Liver (tissue), 9 donors: ENCODE results near the gene PYHIN1. TPM values are rescaled to one million over a fixed set of nuclear protein-coding genes. Genes with fewer than 3 reads are reported as not detected.

Source experiments
- DNase-seq: peaks from one replicate; pipeline ENCODE4 v3.0.0-alpha.2; 2017; ENCODE audit warnings: low spot score
- H3K27ac ChIP-seq, 2 donors: one replicate each; pipeline ENCODE4 v1.7.0; 2013; ENCODE audit warnings: inconsistent platforms in 2 of 2, low read length in 2 of 2, control low read depth in 1 of 2, low read depth in 1 of 2, mild to moderate bottlenecking in 1 of 2
- H3K27me3 ChIP-seq, 4 donors: one replicate each; pipeline versions ENCODE4 v1.6.1 to v1.7.0; 2013; ENCODE audit warnings: low read length in 3 of 4, inconsistent platforms in 1 of 4, mild to moderate bottlenecking in 1 of 4, moderate library complexity in 1 of 4; ENCODE audit not compliant: control insufficient read depth in 4 of 4, insufficient read depth in 4 of 4
- H3K36me3 ChIP-seq, 4 donors: one replicate each; pipeline versions ENCODE4 v1.6.1 to v1.7.0; 2013; ENCODE audit warnings: low read length in 3 of 4, mild to moderate bottlenecking in 3 of 4, low read depth in 1 of 4, moderate library complexity in 1 of 4; ENCODE audit not compliant: control insufficient read depth in 4 of 4, insufficient read depth in 3 of 4
- H3K4me1 ChIP-seq, 4 donors: one replicate each; pipeline versions ENCODE4 v1.6.1 to v1.7.0; 2013; ENCODE audit warnings: low read length in 3 of 4, mild to moderate bottlenecking in 3 of 4, moderate library complexity in 1 of 4; ENCODE audit not compliant: control insufficient read depth in 4 of 4, insufficient read depth in 4 of 4
- H3K4me3 ChIP-seq, 3 donors: one replicate each; pipeline versions ENCODE4 v1.6.1 to v1.7.0; 2013; ENCODE audit warnings: low read length in 3 of 3, control low read depth in 1 of 3, low read depth in 1 of 3, mild to moderate bottlenecking in 1 of 3
- H3K9ac ChIP-seq, 2 donors: one replicate each; pipeline ENCODE4 v1.7.0; 2013; ENCODE audit warnings: low read length in 2 of 2, mild to moderate bottlenecking in 2 of 2, moderate library complexity in 2 of 2, control low read depth in 1 of 2, low read depth in 1 of 2
- H3K9me3 ChIP-seq, 4 donors: one replicate each; pipeline versions ENCODE4 v1.6.1 to v1.7.0; 2013; ENCODE audit warnings: low read length in 3 of 4; ENCODE audit not compliant: control insufficient read depth in 4 of 4
- FOXA1 ChIP-seq: IDR thresholded peaks from 2 replicates; pipeline ENCODE4 v1.6.1; 2016; ENCODE audit warnings: antibody characterized with exemption
- FOXA2 ChIP-seq: IDR thresholded peaks from 2 replicates; pipeline ENCODE4 v1.6.1; 2016; ENCODE audit warnings: antibody characterized with exemption
- GABPA ChIP-seq, 2 donors: IDR thresholded peaks in 1 of 2; conservative IDR thresholded peaks in 1 of 2; 2 replicates each; pipeline ENCODE4 v1.6.1; 2016; ENCODE audit warnings: antibody characterized with exemption in 2 of 2, mild to moderate bottlenecking in 1 of 2, moderate library complexity in 1 of 2
- HNF4G ChIP-seq: IDR thresholded peaks from 2 replicates; pipeline ENCODE4 v1.6.1; 2016; ENCODE audit warnings: antibody characterized with exemption
- JUND ChIP-seq, 2 donors: IDR thresholded peaks; 2 replicates each; pipeline ENCODE4 v1.6.1; 2016; ENCODE audit warnings: antibody characterized with exemption in 2 of 2
- NR2F2 ChIP-seq: IDR thresholded peaks from 2 replicates; pipeline ENCODE4 v1.6.1; 2016; ENCODE audit warnings: antibody characterized with exemption
- SP1 ChIP-seq: IDR thresholded peaks from 2 replicates; pipeline ENCODE4 v1.6.1; 2018; ENCODE audit warnings: antibody characterized with exemption, mild to moderate bottlenecking
- YY1 ChIP-seq: IDR thresholded peaks from 2 replicates; pipeline ENCODE4 v1.6.1; 2016; ENCODE audit warnings: antibody characterized with exemption, mild to moderate bottlenecking
- ZBTB33 ChIP-seq: IDR thresholded peaks from 2 replicates; pipeline ENCODE4 v1.6.1; 2016; ENCODE audit warnings: antibody characterized with exemption
- WGBS: extraction: QIAGEN DNeasy Blood & Tissue Kit; methylation state at CpG from one replicate; pipeline ENCODE4 v1.1.7; 2013; 5-methylcytosine and 5-hydroxymethylcytosine counted together
- polyA plus RNA-seq, 2 donors: library from polyadenylated mRNA; stranded (reverse) in 1 of 2; unstranded in 1 of 2; fragments of 200-250 nt in 1 of 2; fragments of >200 nt in 1 of 2; fragmentation: Nextera tagmentation in 1 of 2; extraction: Ambion mirVana in 1 of 2; gene quantifications; one replicate each; pipeline versions ENCODE4 v1.2.1 to v1.2.3, GENCODE V29; 2013 to 2015
- total RNA-seq, 2 donors: library from RNA; depleted of rRNA; stranded (reverse); fragments of >200 nt; gene quantifications; one replicate each; pipeline ENCODE4 v1.2.3, GENCODE V29; 2014
- TF ChIP-seq, protein P1 (sequence below): IDR thresholded peaks from 2 replicates; pipeline ENCODE4 v1.6.1; 2016; ENCODE audit warnings: antibody characterized with exemption
- donor health status: healthy.
- donor health status: healthy.
- donor health status: healthy.
- donor health status: healthy.
- donor health status: healthy.

Gene PYHIN1
- total and polyA plus RNA-seq, 4 donors = 0.32 to 1.3 (median 0.74) TPM

GRCh38 chr1:159000070-159000409, 68.7 kb downstream of the PYHIN1 start:
- Histone ChIP-seq H3K27me3 (no peaks in the 10 kb centered on the region), H3K27ac (peak overlapping the region; percentile 79 to 90), H3K9ac (peak overlapping the region; percentile 42 to 46), H3K9me3 (no peaks in the 10 kb centered on the region), H3K36me3 (no peaks in the 10 kb centered on the region), H3K4me1 (peaks cover 0 to 12% (median 2%) of the 10 kb centered on the region in 4 donors), H3K4me3 (peak overlapping the region; percentile 0 to 25 (median 20))
- WGBS = 17% methylated on average over 6 of the region's 6 CpGs
- no peak for TF ChIP-seq JUND (IDR thresholded peaks at IDR 0.05)
- DNase-seq = no peak

- Histone ChIP-seq H3K27ac (peak overlapping the region; percentile 79 to 90), H3K9ac (peak overlapping the region; percentile 42 to 46), H3K4me3 (peak overlapping the region in 1 of 3 donors; percentile 20), H3K4me1 (peaks cover 0 to 12% (median 2%) of the 10 kb centered on the region in 4 donors), H3K36me3 (no peaks in the 10 kb centered on the region), H3K27me3 (no peaks in the 10 kb centered on the region), H3K9me3 (no peaks in the 10 kb centered on the region)
- TF ChIP-seq ZBTB33 = peak; percentile 93
- TF ChIP-seq GABPA (IDR thresholded peaks at IDR 0.05 in 1 of 2, conservative IDR thresholded peaks at IDR 0.05 in 1 of 2) = peak in 1 of 2 donors; percentile 23
- TF ChIP-seq JUND (IDR thresholded peaks at IDR 0.05) = peak; percentile 39 to 41
- TF ChIP-seq YY1 = peak; percentile 40
- TF ChIP-seq, protein P1, sequence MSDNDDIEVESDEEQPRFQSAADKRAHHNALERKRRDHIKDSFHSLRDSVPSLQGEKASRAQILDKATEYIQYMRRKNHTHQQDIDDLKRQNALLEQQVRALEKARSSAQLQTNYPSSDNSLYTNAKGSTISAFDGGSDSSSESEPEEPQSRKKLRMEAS = no peak
- TF ChIP-seq SP1 = peak; percentile 26
- DNase-seq = no peak
- 15% methylated on average over 1 of the region's 1 CpG for WGBS
Observed at GRCh38 chr1:159000625-159001024, 69.3 kb downstream of the PYHIN1 start.

DNA sequence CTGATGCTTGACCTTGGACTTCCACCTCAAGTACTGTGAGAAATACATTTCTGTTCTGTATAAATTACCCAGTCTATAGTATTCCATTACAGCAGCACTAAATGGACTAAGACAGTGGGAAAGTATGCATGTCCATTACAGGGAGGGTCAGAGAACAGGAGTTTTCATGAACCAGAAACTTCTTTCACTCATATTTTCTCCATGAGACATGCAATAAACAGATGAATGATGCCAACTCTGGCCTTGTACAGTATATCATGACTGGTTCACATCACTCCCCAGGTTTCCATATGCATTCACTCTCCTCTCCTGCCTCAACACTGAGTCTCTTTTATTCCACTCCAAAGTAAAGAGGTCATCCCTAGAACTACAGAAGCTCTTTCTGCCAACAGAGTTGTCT, 73.8 kb downstream of the PYHIN1 start:
- DNase-seq = no peak
- Histone ChIP-seq H3K9ac (no peak overlapping the region), H3K4me1 (peaks cover 0 to 7% (median 0%) of the 10 kb centered on the region in 4 donors), H3K4me3 (no peak overlapping the region), H3K27me3 (peaks cover 0 to 3% (median 0%) of the 10 kb centered on the region in 4 donors), H3K27ac (peak overlapping the region; percentile 23 to 35), H3K9me3 (no peaks in the 10 kb centered on the region), H3K36me3 (no peaks in the 10 kb centered on the region)
- no peak for TF ChIP-seq SP1
- TF ChIP-seq FOXA1 = no peak
- no peak for TF ChIP-seq HNF4G
- TF ChIP-seq FOXA2 = no peak
- no peak for TF ChIP-seq NR2F2
- no peak for TF ChIP-seq ZBTB33
- TF ChIP-seq JUND (IDR thresholded peaks at IDR 0.05) = no peak
